NT2/D1 (cell line): Measurements from ENCODE around the gene AMPD2.

Experiments
- SUZ12 ChIP-seq: IDR thresholded peaks from 2 replicates; pipeline ENCODE4 v1.6.1; 2011; ENCODE audit not compliant: insufficient read length, insufficient read depth; ENCODE audit errors: extremely low read depth
- YY1 ChIP-seq: IDR thresholded peaks from 2 replicates; pipeline ENCODE4 v1.6.1; 2011; ENCODE audit not compliant: insufficient read length, insufficient read depth

- TF ChIP-seq SUZ12 (no peak), YY1 (no peak)
Observed at GRCh38 chr1:109609881-109610280, 9.8 kb upstream of the AMPD2 start.
